ENCODE results near the gene COBL. TPM values are rescaled to one million over a fixed set of nuclear protein-coding genes. Genes with fewer than 3 reads are reported as not detected.
A peak's percentile ranks its signal among the peaks of the same experiment; 100 is the strongest.

COBL gene
- total RNA-seq, 1 experiment from 2014 or later, result 63.6 TPM

GRCh38 chr7:51350546-51350896 lies 33.9 kb upstream of the COBL start:
- POLR2A ChIA-PET, result interaction anchor here (0.9 to 1.0 kb wide), 2 partner anchors 10 to 40 kb away, joined by 3 to 6 read pairs; no protein-coding TSS in a partner anchor
- Histone ChIP-seq H3K4me1 (peaks cover 27% of the 10 kb centered on the region), H3K4me3 (ENCODE audit: low read depth, low read length) (no peak overlapping the region), H3K9me3 (no peaks in the 10 kb centered on the region), H3K36me3 (ENCODE audit: control insufficient read depth, insufficient read depth, low read length) (no peaks in the 10 kb centered on the region), H3K27me3 (replicated peaks; ENCODE audit: control insufficient read depth, insufficient read depth, low read length) (no peaks in the 10 kb centered on the region)
- no peaks in the 10 kb centered on the region for H3K27me3 Mint-ChIP-seq (ENCODE audit: insufficient read depth, unreplicated experiment)
- CTCF ChIA-PET, result interaction anchor here (0.6 to 1.8 kb wide), 5 partner anchors 10 to 188 kb away, joined by 3 to 7 read pairs (median 5); no protein-coding TSS in a partner anchor
- peak overlapping the region; percentile 50 for H3K27ac Mint-ChIP-seq (ENCODE audit: unreplicated experiment)
- no peak for DNase-seq
- H3K36me3 Mint-ChIP-seq (ENCODE audit: insufficient read depth, unreplicated experiment), result no peaks in the 10 kb centered on the region
- TF ChIP-seq CTCF (IDR thresholded peaks at IDR 0.05; ENCODE audit: insufficient read depth in 1 of 2, low read depth in 1 of 2, low read length in 1 of 2, severe bottlenecking in 1 of 2, unreplicated experiment in 1 of 2), result no peak
- peak overlapping the region; percentile 35 for H3K4me3 Mint-ChIP-seq (ENCODE audit: unreplicated experiment)
- BruUV-seq (replicated peaks), result no TSS peak
- H3K9me3 Mint-ChIP-seq (ENCODE audit: unreplicated experiment), result no peaks in the 10 kb centered on the region
- H3K4me1 Mint-ChIP-seq (ENCODE audit: low read depth, unreplicated experiment), result peaks cover 15% of the 10 kb centered on the region
- intact Hi-C loops (cut with micrococcal nuclease; ENCODE audit: unreplicated experiment), result loop anchor here (1.0 kb wide), 1 partner anchor 10 kb away; no protein-coding TSS in a partner anchor

GRCh38 chr7:51349820-51350545 lies 33.4 kb upstream of the COBL start:
- no peak overlapping the region for H3K4me3 ChIP-seq (ENCODE audit: low read depth, low read length)
- H3K9me3 ChIP-seq, result no peaks in the 10 kb centered on the region
- POLR2A ChIA-PET, result interaction anchor here (0.9 to 1.0 kb wide), 2 partner anchors 10 to 39 kb away, joined by 3 to 6 read pairs; no protein-coding TSS in a partner anchor
- CTCF ChIA-PET, result interaction anchor here (0.6 to 1.8 kb wide), 5 partner anchors 10 to 188 kb away, joined by 3 to 7 read pairs (median 5); no protein-coding TSS in a partner anchor
- H3K9me3 Mint-ChIP-seq (ENCODE audit: unreplicated experiment), result no peaks in the 10 kb centered on the region
- no peak for TF ChIP-seq CTCF (IDR thresholded peaks at IDR 0.05; ENCODE audit: insufficient read depth in 1 of 2, low read depth in 1 of 2, low read length in 1 of 2, severe bottlenecking in 1 of 2, unreplicated experiment in 1 of 2)
- intact Hi-C loops (cut with micrococcal nuclease; ENCODE audit: unreplicated experiment), result loop anchor here (1.0 kb wide), 1 partner anchor 10 kb away; no protein-coding TSS in a partner anchor
- H3K4me1 ChIP-seq, result peaks cover 33% of the 10 kb centered on the region
- no peaks in the 10 kb centered on the region for H3K27me3 Mint-ChIP-seq (ENCODE audit: insufficient read depth, unreplicated experiment)
- peak overlapping the region; percentile 50 for H3K27ac Mint-ChIP-seq (ENCODE audit: unreplicated experiment)
- no peaks in the 10 kb centered on the region for H3K36me3 Mint-ChIP-seq (ENCODE audit: insufficient read depth, unreplicated experiment)
- H3K4me3 Mint-ChIP-seq (ENCODE audit: unreplicated experiment), result peak overlapping the region; percentile 35
- peak; percentile 58 to 63 for DNase-seq
- BruUV-seq (replicated peaks), result no TSS peak
- H3K27me3 ChIP-seq (replicated peaks; ENCODE audit: control insufficient read depth, insufficient read depth, low read length), result no peaks in the 10 kb centered on the region
- no peaks in the 10 kb centered on the region for H3K36me3 ChIP-seq (ENCODE audit: control insufficient read depth, insufficient read depth, low read length)
- H3K4me1 Mint-ChIP-seq (ENCODE audit: low read depth, unreplicated experiment), result peaks cover 21% of the 10 kb centered on the region

- Mint-ChIP-seq H3K4me1 (ENCODE audit: low read depth, unreplicated experiment) (peaks cover 37% of the 10 kb centered on the region), H3K27me3 (ENCODE audit: insufficient read depth, unreplicated experiment) (no peaks in the 10 kb centered on the region), H3K36me3 (ENCODE audit: insufficient read depth, unreplicated experiment) (peaks cover 11% of the 10 kb centered on the region), H3K4me3 (ENCODE audit: unreplicated experiment) (no peak overlapping the region), H3K9me3 (ENCODE audit: unreplicated experiment) (no peaks in the 10 kb centered on the region), H3K27ac (ENCODE audit: unreplicated experiment) (no peak overlapping the region)
- no peak for DNase-seq
- BruUV-seq (replicated peaks), result no TSS peak
- no peaks in the 10 kb centered on the region for H3K27me3 ChIP-seq (replicated peaks; ENCODE audit: control insufficient read depth, insufficient read depth, low read length)
- intact Hi-C loops (cut with micrococcal nuclease; ENCODE audit: unreplicated experiment), result no loop called here
- H3K4me1 ChIP-seq, result peaks cover 62% of the 10 kb centered on the region
- no peaks in the 10 kb centered on the region for H3K9me3 ChIP-seq
- H3K36me3 ChIP-seq (ENCODE audit: control insufficient read depth, insufficient read depth, low read length), result no peaks in the 10 kb centered on the region
- TF ChIP-seq CTCF (IDR thresholded peaks at IDR 0.05; ENCODE audit: insufficient read depth in 1 of 2, low read depth in 1 of 2, low read length in 1 of 2, severe bottlenecking in 1 of 2, unreplicated experiment in 1 of 2), result no peak
- H3K4me3 ChIP-seq (ENCODE audit: low read depth, low read length), result no peak overlapping the region
- CTCF ChIA-PET, result interaction anchor here (0.9 to 1.1 kb wide), 2 partner anchors 21 to 183 kb away, joined by 3 to 4 read pairs; no protein-coding TSS in a partner anchor
- POLR2A ChIA-PET, result interaction anchor here (0.6 kb wide), 1 partner anchor 12 kb away, joined by 3 read pairs; no protein-coding TSS in a partner anchor
These were observed 29.5 kb upstream of the COBL start for GRCh38 chr7:51346126-51346525.

Data from Caco-2 (cell line).